Suprapubic skin (tissue), 3 donors: ENCODE measurements around the gene EMSY.

Experiments
- CTCF ChIP-seq, 2 donors: fragments of 200-600 bp in 1 of 2; fragments of 450-650 bp in 1 of 2; sonication (generic) in 1 of 2; IDR thresholded peaks; one replicate each; pipeline ENCODE4 v1.5.1; 2016 to 2019; ENCODE audit warnings: antibody characterized with exemption in 2 of 2, mild to moderate bottlenecking in 1 of 2, moderate library complexity in 1 of 2
- POLR2A ChIP-seq, 2 donors: fragments of 450-650 bp; IDR thresholded peaks; one replicate each; pipeline ENCODE4 v1.6.1; 2017; ENCODE audit warnings: antibody characterized with exemption in 2 of 2, mild to moderate bottlenecking in 2 of 2, moderate library complexity in 2 of 2

GRCh38 chr11:76469141-76469540 lies 24.3 kb downstream of the EMSY start:
- no peak for TF ChIP-seq CTCF (IDR thresholded peaks at IDR 0.05)
- no peak for TF ChIP-seq POLR2A (IDR thresholded peaks at IDR 0.05)
